HuH-7 (cell line): Measurements from ENCODE around the gene COPG2.

Experiments used
- DNase-seq: peaks from one replicate; pipeline ENCODE4 v3.0.0; 2011; ENCODE audit warnings: low spot score

COPG2 gene

GRCh38 chr7:130473289-130473688 is 195.3 kb downstream of the COPG2 start:
- no peak for DNase-seq

DNA sequence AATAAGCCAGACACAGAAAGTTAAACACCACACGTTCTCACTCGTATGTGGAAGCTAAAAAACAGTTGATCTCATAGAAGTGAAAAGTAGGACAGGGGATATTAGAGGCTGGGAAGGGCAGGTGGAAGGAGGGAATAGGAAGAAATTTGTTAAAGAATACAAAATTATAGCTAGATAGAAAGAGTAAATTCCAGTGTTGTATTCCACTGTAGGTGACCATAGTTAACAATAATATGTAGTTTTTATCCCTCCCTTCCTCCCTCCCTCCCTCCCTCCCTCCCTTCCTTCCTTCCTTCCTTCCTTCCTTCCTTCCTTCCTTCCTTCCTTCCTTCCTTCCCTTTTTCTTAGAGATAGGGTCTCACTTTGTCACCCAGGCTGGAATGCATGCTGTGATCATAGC is 196.6 kb downstream of the COPG2 start:
- no peak for DNase-seq

- DNase-seq, result no peak
These were observed 199.9 kb downstream of the COPG2 start for GRCh38 chr7:130468612-130469011.

GRCh38 chr7:130463553-130464434 is 204.8 kb downstream of the COPG2 start:
- no peak for DNase-seq

DNA sequence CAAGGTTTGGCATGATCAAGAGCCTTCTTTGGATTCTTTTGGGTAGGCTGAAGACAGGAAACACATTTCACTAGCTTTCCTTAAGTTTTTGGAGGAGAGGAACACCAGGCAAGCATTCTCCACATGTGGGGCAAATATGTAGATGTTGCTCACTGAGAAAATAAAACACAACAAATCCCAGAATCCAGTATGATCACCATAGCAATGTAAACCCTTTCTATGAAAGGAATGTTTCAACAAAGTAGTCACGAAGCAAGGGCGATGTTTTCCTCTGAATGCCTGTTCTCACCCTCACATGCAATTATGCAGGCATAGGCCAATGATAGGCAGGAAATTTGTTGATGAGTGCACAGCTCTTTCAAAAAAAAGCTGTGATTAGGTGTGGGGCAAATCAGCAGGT is 207.3 kb downstream of the COPG2 start:
- DNase-seq, result no peak

GRCh38 chr7:130458257-130458656 is 210.3 kb downstream of the COPG2 start:
- no peak for DNase-seq
